Activated T-cell treated with anti-CD3 and anti-CD28 coated beads, Interleukin-2, amount 50 U/mL, for 48 hours (primary cell): ENCODE results near the gene C10orf143.
"Not testable (repeated sequence)": the region's sequence is repeated elsewhere in the genome, so short reads cannot be mapped to it uniquely, and the experiment has no call there.

ENCODE experiments used
- DNase-seq, 2 experiments: peaks; one replicate each; pipeline ENCODE4 v3.0.0-alpha.2; 2020

Gene C10orf143

DNA sequence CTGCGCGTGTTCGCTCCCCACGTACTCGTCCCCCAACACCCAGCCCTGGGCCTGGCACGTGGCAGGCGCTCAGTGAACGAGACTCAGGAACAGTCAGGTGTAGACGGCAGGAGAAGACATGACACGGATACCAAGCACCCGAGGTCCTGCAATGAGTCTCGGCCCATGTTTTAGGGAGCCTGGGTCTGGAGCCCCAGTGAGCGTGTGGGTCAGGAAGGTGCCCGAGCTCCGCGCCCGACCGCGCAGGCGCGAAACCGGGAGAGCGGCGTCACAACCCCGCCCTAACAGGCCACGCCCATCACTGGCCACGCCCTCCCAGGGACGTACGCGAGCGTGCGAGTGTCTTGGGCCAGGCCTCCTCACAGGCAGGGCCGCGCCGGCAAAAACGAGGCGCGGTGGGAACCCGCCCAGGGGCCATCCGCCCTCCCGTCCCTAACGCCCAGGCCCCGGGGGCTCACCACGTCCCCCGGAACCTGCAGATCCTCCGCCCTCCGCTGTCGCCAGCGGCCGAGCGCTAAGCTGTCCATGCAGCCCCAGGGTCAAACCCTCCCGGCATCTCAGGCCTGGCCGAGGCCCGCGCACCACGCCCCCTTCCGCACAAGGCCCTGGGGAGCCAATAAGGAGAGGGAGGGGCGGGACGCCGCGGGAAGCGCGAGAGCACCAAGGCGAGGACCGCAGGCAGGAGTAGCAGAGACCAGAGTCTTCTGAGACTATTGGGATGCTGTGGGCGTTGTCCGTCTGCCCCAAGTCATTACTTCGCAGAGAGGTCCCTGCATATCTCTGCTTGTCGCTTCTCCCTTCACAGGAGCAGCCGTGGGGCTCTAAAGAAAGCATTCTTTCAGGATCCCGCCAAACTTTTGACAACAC, at the start of gene C10orf143:
C10orf143 (minus strand) TSS at position 585 of the 867 bp plus-strand sequence; CDS start at position 527, 58 bp downstream.
- peak; percentile 99 for DNase-seq

DNA sequence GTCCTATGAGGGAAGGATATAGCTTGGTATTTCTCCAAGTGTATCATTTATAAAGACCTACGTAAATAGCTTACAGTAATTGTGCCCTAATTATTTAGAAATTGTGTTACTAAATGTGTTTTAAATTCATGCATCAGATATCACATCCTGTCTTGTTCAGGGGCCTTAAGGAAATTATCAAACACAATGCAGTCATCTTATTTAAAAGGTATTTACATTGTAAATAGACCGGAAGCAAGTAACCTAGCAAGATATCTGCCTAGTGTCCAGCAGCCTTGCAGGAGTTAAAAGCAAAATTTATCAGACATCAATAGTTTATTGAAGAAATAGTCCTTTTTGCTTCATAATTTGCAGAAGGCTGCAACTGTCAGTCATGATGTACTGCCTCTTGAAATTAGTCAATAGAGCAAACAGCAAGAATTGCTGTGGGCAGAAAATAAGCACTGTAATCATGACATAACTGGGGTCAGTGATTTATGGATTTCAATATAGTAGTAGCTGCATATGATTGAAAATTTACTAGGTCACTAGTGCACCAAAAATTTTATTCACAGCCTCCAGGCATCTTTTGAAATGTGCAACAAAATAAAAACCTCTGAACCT, 48.7 kb upstream of the C10orf143 start:
- no peak for DNase-seq

DNA sequence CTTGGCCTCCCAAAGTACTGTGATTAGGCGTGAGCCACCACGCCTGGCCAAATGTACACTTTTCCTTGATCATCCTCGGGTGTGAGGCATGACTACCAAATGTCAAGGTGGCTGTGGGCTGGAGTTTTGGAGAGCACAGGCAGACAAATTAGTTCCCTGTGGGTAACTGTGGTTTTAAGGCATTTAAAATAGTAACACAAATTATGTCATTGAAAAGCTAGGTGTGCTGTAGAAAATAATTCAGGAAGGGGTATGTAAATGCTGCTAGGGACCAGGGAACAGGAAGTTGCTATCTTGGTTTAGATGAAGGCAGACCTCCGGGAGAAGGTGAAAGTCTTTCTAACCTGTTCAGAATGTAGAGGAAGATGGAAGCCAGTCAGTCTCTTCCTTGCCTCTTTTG, 35.4 kb upstream of the C10orf143 start:
- no peak for DNase-seq

DNA sequence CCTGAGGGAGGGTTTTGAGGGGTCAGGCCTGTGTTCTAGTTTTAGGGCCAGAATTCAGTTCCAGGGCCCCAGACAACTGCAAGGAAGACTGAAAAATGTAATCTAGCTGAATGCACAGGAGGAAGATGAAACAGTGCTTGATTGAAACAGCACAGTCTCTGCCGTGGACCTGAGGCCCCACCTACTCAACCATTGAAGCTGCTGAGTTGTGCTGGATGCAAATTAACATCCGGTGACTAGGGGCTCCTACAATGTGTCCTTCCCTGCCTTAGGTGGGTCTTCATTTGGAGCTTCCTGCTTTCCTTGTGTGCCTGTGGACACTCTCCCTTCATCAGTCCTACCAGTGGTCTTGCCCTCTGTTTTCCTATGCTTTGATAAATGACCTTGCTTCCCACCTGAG, 31.2 kb upstream of the C10orf143 start:
- no peak for DNase-seq

DNA sequence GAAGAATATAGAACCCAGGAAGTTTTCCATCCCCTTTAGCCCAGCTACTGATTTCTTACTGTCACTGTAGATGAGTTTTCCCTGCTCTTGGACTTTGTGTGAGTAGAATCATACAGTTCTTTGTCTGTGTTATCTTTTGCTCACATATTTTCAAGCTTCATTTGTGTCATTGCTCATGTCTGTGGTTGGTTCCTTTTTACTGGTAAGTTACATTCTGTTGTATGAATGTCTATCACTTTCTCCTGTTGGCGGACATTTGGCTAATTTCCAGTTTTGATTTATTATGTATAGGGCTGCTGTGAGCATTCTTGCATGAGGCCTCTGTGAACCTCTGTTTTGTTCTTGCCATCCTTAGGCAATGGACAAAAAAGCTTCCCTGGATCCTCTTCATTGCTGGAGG, 30.8 kb upstream of the C10orf143 start:
- no peak for DNase-seq

DNA sequence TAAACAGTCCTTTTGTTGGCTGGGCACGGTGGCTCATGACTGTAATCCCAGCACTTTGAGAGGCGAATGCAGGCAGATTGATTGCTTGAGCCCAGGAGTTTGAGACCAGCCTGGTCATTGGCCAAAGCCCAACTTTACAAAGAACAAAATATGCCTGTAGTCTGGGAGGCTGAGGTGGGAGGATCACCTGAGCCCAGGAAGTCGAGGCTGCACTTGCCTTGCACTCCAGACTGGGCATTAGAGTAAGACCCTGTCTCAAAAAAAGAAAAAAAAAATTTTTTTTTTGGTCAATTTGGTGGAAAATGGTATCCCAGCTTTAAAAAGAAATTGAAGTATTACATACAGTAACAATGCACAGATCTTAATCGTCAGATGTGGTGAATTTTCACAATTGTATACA, 30.4 kb upstream of the C10orf143 start:
- no peak for DNase-seq

DNA sequence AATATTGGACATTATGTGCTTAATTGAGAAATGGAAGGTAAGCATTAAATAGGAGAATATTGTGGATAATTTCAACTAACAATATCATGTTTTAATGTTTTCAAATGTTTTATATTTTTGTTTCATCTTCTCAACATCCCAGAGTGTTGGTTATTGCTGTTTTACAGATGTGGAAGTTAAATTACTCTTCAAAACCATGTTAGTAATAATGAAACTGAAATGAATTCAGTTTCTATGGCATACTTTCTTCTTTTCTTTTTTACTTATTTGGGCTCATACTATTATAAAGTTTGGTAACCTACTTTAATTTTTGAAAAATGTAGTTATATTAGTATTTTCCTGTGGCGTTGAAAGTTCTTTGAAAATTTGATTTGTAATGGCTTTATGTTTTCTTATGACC, 29.8 kb upstream of the C10orf143 start:
- DNase-seq, result no peak

DNA sequence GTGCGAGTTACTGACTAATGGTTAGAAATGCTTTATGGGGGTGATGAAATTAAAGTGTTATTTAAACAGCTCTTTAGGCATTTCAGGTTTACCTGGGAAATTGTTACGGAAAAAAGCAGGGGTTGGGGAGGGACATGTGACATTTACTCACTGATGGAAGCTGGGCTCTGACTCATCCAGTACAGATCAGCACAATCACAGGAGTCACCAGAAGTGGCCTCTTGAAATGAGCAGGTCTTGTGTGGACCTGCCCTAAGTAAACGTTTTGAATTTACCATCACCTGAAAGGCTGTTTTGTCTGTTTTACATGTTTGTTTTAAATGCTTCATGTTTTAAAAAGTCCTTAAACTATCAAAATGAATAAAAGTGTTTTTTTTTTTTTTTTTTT, 27.8 kb upstream of the C10orf143 start:
- no peak for DNase-seq

DNA sequence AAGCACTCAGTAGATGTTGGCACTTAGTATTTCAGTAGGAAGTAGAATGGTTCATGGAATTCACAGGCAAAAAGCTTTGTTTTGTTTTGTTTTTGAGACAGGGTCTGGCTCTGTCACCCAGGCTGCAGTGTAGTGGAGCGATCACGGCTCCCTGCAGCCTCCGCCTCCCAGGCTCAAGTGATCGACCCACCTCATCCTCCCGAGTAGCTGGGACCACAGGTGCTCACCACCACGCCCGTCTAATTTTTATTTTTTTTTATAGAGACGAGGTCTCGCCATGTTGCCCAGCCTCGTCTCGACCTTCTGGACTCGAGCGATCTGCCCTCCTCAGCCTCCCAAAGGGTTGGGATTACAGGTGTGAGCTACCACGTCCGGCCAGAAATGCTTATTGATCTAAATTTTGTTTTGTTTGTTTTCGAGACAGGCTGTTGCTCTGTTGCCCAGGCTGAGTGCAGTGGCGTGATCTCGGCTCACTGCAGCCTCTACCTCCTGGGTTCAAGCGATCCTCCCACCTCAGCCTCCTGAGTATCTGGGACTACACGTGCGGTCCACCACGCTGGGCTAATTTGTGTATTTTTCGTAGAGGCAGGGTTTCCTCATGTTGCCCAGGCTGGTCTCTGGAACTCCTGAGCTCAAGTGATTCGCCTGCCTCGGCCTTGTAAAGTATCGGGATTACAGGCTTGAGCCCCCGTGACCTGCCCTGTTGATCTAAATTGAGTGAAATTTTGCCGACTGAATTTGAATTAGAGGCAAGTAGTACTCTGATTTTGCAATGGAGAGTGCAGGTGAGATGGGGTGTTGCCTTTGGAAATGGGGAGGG, 27.2 kb upstream of the C10orf143 start:
- no peak for DNase-seq

DNA sequence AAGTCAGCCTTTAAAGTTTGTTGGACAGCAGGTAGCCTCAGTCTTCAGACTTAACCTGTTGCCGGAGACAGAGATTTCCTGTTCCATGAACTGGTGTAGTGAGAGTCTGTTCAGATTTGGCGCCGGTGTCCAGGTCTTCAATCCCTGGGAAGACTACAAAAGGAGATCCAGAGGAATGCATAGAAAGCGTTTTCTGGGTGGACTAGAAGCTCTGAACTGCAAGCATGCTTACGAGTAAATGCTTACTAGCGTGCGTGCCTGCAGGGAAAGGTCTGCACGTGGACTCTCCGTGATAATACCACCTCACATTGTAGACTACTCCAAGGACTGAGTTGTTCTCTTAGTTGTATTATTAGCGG, 26.4 kb upstream of the C10orf143 start:
- peak in 1 of 2 experiments; percentile 27 for DNase-seq

DNA sequence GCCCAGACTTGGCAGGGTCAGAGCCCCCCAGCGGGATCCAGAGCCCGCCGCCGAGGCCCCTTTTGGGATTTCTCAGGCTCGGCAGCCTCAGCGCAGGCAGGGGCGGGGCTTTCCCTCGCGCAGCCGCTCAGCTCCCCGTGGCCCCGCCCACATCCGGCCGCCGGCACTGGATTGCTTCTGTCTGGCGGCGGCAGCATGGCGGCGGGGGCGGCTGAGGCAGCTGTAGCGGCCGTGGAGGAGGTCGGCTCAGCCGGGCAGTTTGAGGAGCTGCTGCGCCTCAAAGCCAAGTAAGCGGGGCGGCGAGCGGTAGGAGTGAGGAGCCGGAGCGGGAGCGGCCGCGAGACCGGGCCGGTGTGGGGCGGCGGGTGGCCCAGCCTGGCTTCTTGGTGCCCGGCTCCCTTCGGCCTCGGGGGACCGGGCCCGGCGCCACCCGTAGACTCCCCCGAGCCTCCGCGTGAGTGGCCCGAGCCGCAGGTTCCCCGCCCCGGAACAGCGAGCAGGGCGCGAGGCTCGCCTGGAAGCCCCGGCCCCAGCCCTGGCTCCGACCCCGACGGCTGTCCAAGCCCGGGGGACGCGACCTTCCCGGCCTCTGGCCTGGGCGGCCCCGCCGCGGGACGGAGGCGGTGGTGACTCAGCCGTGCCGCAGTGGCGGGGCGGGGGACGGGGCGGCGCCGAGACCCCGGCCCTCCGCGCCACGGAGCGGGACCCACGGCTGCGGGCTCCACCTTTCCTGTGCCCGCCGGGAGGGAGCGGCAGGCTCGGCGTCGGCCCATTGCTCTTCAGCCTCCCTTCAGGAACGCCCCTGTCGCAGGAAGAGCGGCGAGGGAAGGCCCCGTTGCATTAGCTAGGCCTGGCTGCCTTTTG, 25.8 kb upstream of the C10orf143 start, which contains the start of gene GLRX3:
GLRX3 (plus strand) TSS at position 166 of the 864 bp plus-strand sequence; CDS start at position 196, 30 bp downstream.
- peak; percentile 91 to 93 for DNase-seq

DNA sequence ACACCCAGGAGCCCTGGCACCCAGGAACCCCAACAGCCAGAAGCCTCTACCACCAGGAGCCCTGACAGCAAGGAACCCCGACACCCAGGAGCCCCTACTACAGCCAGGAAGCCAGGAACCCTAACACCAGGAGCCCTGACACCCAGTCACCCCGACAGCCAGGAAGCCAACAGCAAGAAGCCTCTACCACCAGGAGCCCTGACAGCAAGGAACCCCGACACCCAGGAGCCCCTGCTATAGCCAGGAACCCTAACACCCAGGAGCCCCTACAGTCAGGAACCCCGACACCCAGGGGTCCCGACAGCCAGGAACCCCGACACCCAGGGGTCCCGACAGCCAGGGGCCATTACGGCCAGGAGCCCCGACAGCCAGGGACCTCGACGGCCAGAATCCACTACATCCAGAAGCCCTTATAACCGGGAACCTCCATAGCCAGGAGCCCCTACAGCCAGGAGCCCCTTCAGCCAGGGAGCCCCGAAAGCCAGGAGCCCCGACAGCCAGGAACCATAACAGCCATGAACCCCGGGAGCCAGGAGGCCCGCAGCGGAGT, 25.1 kb upstream of the C10orf143 start:
- DNase-seq, result no peak

DNA sequence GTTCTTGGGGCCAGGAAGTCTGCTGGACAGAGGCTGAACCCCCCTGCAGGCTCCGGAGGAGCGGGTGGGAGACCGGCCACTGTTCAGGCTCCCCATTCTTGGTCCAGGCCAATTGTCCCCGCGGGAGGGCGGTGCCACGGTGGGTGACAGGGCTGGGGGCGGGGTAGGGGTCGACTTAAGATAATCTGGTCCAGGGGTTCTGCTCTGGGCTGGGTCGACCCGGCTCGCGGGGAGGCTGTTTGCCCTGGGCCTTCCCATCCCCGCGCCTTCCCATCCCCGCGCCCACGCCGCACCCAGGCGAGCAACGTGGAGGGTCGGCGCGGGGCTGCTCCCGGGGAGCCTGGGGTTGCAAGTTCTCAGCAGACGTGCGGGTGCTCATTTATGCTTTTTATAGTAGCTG, 18.3 kb upstream of the C10orf143 start:
- DNase-seq, result no peak

DNA sequence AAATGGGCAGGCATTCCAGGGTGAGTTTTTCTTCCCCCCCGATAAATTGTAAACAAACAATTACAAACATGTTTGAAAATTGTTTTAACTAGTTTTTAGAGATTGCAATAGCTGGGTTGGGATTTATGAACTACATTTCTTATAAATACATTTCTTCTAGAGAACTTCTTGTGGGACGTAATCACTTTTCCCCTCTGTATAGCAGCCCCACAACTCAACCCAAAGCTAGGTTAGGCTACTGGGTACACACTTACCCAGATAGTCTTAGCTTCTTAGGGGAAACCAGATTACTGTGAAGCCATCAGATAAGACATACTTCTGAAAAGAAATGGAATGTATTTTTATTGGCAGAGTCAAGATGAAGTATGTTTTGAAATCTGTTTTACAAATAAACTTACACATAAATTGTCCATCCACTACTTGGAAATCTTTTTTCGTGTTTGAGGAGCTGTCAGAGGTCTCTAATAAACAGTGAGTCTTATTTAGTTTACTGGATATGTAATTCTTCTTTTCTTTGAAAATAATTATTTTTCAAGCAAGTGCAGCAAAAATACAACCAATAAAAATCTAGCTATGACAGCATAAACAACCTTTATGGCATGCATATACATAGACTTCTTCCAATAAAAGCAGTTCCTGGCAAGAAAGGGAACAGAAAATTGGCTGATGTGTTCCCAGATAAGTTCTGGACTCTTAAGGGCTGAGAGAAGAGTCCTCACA, 17.6 kb upstream of the C10orf143 start:
- no peak for DNase-seq

DNA sequence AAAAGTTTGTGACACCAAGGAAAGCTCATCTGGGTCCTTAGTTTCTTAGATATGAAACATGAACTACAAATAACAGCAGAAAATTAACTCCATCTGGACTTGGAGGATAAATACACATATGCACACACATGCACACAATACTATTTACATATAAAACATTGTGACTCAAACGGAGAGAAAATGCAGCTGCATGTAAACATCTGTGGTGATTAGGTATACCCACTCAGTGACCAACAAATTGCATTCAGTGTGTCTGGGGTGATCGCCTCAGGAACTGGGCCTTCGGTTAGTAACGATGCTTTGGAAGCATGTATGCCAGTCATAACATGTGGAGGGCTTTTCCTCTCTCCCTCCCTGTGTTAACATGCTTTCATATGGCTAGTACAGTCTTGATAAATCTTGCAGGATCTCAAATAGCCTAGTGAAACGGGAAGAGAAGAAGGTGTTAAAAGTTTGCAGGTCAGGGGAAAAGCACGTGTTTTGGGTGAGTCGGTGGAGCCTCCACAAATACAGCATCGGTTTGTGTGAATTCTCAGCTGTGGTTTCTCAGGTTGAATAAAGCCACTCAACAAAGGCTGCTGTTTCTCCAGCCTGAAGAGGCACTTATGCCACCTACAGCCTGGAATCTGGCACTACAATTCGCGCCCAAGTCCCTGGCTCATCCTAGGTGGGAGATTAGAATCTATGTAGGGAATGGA, 16.9 kb upstream of the C10orf143 start:
- DNase-seq, result peak; percentile 66 to 70

DNA sequence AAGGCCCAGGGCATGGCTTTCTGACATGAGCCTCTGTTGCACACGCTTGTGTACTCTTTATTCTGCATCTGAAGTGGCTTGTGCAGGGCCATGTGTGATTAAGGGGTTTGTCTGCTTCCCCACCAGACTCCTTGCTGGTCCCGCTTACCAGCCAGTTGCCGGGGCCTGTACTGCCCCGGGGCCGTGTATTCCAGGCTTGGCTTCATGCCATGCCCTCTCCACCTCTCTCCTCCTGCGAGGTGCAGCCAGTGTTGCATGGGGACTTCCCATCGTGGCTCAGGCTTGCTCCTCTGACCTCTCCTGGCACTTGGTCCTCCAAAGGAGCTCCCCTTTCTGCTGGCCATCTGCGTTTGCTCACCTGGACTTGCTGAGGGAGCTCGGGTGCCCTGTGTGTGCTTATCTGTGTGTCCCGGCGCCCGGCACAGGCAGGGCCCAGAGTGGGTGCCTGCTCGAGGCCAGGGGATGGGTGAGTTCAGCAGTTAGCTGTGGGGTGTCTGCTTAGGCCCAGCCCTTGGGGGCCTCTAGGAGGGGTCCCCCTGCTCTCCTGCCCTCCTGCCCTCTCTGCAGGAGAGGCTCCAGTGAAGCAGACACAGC, 11.0 kb upstream of the C10orf143 start:
- DNase-seq, result no peak

DNA sequence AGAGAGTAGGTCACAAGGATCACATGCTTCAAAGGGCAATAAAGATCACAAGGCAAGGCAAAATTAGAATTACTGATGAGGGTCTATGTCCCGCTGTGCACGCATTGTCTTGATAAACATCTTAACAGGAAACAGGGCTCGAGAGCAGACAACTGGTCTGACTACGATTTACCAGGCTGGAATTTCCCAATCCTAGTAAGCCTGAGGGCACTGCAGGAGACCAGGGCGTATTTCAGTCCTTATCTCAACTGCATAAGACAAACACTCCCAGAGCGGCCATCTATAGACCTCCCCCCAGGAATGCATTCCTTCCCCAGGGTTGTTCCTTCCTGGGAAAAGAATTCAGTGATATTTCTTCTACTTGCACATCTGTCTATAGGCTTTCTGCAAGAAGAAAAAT, 6.9 kb upstream of the C10orf143 start:
- not testable (repeated sequence) for DNase-seq

DNA sequence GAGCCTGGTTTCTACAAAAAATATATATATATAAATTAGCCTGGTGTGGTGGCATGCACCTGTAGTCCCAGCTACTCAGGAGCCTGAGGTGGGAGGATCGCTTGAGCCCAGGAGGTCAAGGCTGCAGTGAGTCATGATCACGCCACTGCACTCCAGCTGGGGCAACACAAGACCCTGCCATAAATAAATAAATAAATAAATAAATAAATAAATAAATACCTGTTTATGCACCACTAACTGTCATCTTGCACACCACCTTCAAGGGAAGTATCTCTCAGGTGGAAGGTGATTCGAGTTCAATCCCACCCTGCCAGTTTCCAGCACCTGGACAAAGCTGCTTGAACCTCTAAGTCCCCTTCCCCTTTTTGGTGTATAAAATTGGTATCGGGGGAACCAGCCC, 6.3 kb upstream of the C10orf143 start:
- DNase-seq, result not testable (repeated sequence)

DNA sequence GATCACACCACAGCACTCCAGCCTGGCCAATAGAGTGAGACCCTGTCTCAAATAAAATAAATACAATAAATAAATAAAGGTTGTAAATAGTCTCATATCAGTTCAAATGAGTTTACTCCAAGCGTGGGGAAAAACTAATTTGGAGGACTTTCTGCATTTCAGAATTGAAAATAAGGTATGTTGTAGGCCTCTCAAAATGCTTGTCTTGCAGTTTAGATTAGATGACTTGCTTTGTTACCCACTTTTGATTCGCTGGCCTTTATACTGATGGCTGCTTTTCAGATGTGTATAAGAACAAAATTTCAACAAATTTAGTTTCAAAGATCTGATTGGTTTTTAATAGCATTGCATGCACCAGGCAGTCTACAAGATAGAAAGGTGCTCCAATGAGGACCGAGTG, 2.2 kb upstream of the C10orf143 start:
- no peak for DNase-seq

DNA sequence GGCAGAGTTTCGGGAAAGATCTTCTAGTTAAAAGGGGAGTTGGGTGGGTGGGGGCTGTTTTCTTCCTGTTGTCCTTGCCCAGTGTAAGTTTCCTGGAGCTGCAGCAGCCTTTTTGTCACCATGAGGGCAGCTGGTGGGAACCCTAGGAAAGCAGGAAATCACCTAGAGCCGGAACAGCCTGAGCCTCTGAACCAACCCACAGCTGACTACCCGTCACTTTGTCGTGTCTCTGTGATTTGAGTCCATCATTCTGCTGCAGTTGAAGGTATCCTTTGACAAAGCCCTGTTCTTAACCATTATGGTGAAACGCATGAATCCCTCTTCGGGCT, 1.2 kb upstream of the C10orf143 start:
- no peak for DNase-seq
